H1 (cell line): ENCODE measurements around the gene INPP5K. TPM values are rescaled to one million over a fixed set of nuclear protein-coding genes. Genes with fewer than 3 reads are reported as not detected.

ENCODE experiments used
- CTCF ChIA-PET: fragments of 300-600 bp; sonication (Branson Sonifier 250); formaldehyde crosslinking; loops from one replicate; lab custom pipeline; 2021; ENCODE audit not compliant: partially characterized antibody; lab: Charles Lee
- POLR2A ChIA-PET: fragments of 300-600 bp; sonication (Branson Sonifier 250); formaldehyde crosslinking; loops from one replicate; lab custom pipeline; 2021; ENCODE audit warnings: inconsistent platforms; ENCODE audit not compliant: partially characterized antibody; lab: Charles Lee
- DNase-seq, 2 experiments: peaks; one replicate each; pipeline versions ENCODE4 v3.0.0 to v3.0.0-alpha.2; 2010 to 2022; ENCODE audit warnings: low spot score in 2 of 2, low read depth in 1 of 2, mixed read lengths in 1 of 2
- FAIRE-seq: peaks from 2 replicates; lab custom pipeline; 2011; peaks lifted over from hg19 to GRCh38; lab: Jason Lieb, UNC
- H2AFZ ChIP-seq: 2 replicates; pipeline ENCODE4 v1.8.1; 2012; ENCODE audit warnings: low read length, inconsistent platforms
- H2AK5ac ChIP-seq: 2 replicates; pipeline ENCODE4 v1.6.1; 2013; ENCODE audit warnings: low read depth, low read length
- H2BK120ac ChIP-seq: replicated peaks from 2 replicates; pipeline ENCODE3; 2013; ENCODE audit warnings: low read depth, low read length, inconsistent platforms
- H2BK12ac ChIP-seq: 2 replicates; pipeline ENCODE4 v1.6.1; 2013; ENCODE audit warnings: low read depth, low read length
- H2BK15ac ChIP-seq: 2 replicates; pipeline ENCODE4 v1.6.1; 2013; ENCODE audit warnings: low read length
- H2BK20ac ChIP-seq: 2 replicates; pipeline ENCODE4 v1.6.1; 2013; ENCODE audit warnings: low read length
- H2BK5ac ChIP-seq: 2 replicates; pipeline ENCODE4 v1.6.1; 2013; ENCODE audit warnings: low read depth, low read length
- H3K14ac ChIP-seq: 2 replicates; pipeline ENCODE4 v1.6.1; 2013; ENCODE audit warnings: inconsistent platforms; ENCODE audit not compliant: insufficient read length
- H3K18ac ChIP-seq: 2 replicates; pipeline ENCODE4 v1.6.1; 2013; ENCODE audit warnings: low read length; ENCODE audit errors: extremely low read depth
- H3K23ac ChIP-seq: 2 replicates; pipeline ENCODE4 v1.6.1; 2013; ENCODE audit warnings: inconsistent platforms; ENCODE audit not compliant: insufficient read length
- H3K23me2 ChIP-seq: 2 replicates; pipeline ENCODE4 v1.6.1; 2013; ENCODE audit warnings: low read depth, low read length
- H3K27ac ChIP-seq: 2 replicates; pipeline ENCODE4 v1.6.1; 2011; ENCODE audit warnings: low read depth, low read length, inconsistent platforms
- H3K27me3 ChIP-seq, 4 experiments: replicated peaks in 1 of 4; 1 replicate in 1 of 4; 2 replicates in 3 of 4; pipeline versions ENCODE4 v1.6.1 to v1.8.1; 2011 to 2013; ENCODE audit warnings: low read length in 3 of 4, mild to moderate bottlenecking in 3 of 4, inconsistent platforms in 2 of 4, mixed read lengths in 2 of 4, moderate library complexity in 1 of 4; ENCODE audit not compliant: control insufficient read depth in 3 of 4, insufficient read depth in 3 of 4; ENCODE audit errors: extremely low read depth in 1 of 4
- H3K36me3 ChIP-seq, 4 experiments: 2 replicates each; pipeline versions ENCODE4 v1.6.1 to v1.8.1; 2011 to 2013; ENCODE audit warnings: mild to moderate bottlenecking in 4 of 4, low read length in 3 of 4, moderate library complexity in 2 of 4, control low read depth in 1 of 4, inconsistent platforms in 1 of 4; ENCODE audit not compliant: insufficient read depth in 4 of 4, control insufficient read depth in 2 of 4
- H3K4ac ChIP-seq: replicated peaks from 2 replicates; pipeline ENCODE3; 2013; ENCODE audit warnings: low read length, low read depth, mixed read lengths, inconsistent platforms; ENCODE audit not compliant: insufficient read length
- H3K4me1 ChIP-seq, 4 experiments: replicated peaks in 1 of 4; 1 replicate in 1 of 4; 2 replicates in 3 of 4; pipeline versions ENCODE4 v1.6.1 to v1.8.1; 2011 to 2013; ENCODE audit warnings: low read length in 3 of 4, inconsistent platforms in 2 of 4, mixed read lengths in 1 of 4; ENCODE audit not compliant: insufficient read depth in 4 of 4, control insufficient read depth in 3 of 4
- H3K4me2 ChIP-seq, 2 experiments: 2 replicates each; pipeline versions ENCODE4 v1.6.1 to v1.8.1; 2011 to 2013; ENCODE audit warnings: low read depth in 2 of 2, low read length in 2 of 2, control low read depth in 1 of 2, inconsistent platforms in 1 of 2, mild to moderate bottlenecking in 1 of 2; ENCODE audit not compliant: insufficient read depth in 1 of 2
- H3K4me3 ChIP-seq, 4 experiments: fragments of 200-600, 300-600 bp in 1 of 4; sonication (generic), shearing (Covaris generic), sonication (Bioruptor Twin) in 1 of 4; 2 replicates each; pipeline versions ENCODE4 v1.5.1 to v1.8.1; 2011 to 2016; ENCODE audit warnings: low read length in 4 of 4, low read depth in 3 of 4, control low read depth in 2 of 4, inconsistent platforms in 2 of 4, mild to moderate bottlenecking in 2 of 4, mixed read lengths in 1 of 4, moderate library complexity in 1 of 4; ENCODE audit not compliant: insufficient read depth in 2 of 4; ENCODE audit errors: extremely low read depth in 1 of 4
- H3K56ac ChIP-seq: replicated peaks from 2 replicates; pipeline ENCODE3; 2013; ENCODE audit warnings: low read depth, mild to moderate bottlenecking, mixed read lengths, low read length, inconsistent platforms; ENCODE audit not compliant: insufficient read length
- H3K79me1 ChIP-seq: 2 replicates; pipeline ENCODE4 v1.6.1; 2013; ENCODE audit warnings: low read depth, low read length, control low read depth
- H3K79me2 ChIP-seq, 2 experiments: 2 replicates each; pipeline versions ENCODE4 v1.6.1 to v1.8.1; 2012 to 2013; ENCODE audit warnings: low read length in 2 of 2, mild to moderate bottlenecking in 2 of 2, inconsistent platforms in 1 of 2; ENCODE audit not compliant: insufficient read depth in 2 of 2, control insufficient read depth in 1 of 2
- H3K9ac ChIP-seq, 4 experiments: replicated peaks in 1 of 4; 1 replicate in 1 of 4; 2 replicates in 3 of 4; pipeline versions ENCODE4 v1.6.1 to v1.8.1; 2011 to 2013; ENCODE audit warnings: low read depth in 3 of 4, low read length in 3 of 4, control low read depth in 2 of 4, mild to moderate bottlenecking in 2 of 4, moderate library complexity in 2 of 4, inconsistent platforms in 1 of 4; ENCODE audit errors: extremely low read depth in 1 of 4
- H3K9me3 ChIP-seq, 2 experiments: 2 replicates each; pipeline versions ENCODE4 v1.6.1 to v1.8.1; 2012 to 2013; ENCODE audit warnings: mild to moderate bottlenecking in 2 of 2, moderate library complexity in 2 of 2, control low read depth in 1 of 2, inconsistent platforms in 1 of 2, low read depth in 1 of 2, low read length in 1 of 2, mixed read lengths in 1 of 2; ENCODE audit not compliant: insufficient read depth in 2 of 2
- H4K20me1 ChIP-seq, 2 experiments: replicated peaks in 1 of 2; 2 replicates each; pipeline versions ENCODE3 to v1.8.1; 2011 to 2013; ENCODE audit warnings: inconsistent platforms in 2 of 2, low read length in 2 of 2, mild to moderate bottlenecking in 1 of 2; ENCODE audit not compliant: insufficient read depth in 2 of 2, control insufficient read depth in 1 of 2
- H4K5ac ChIP-seq: 2 replicates; pipeline ENCODE4 v1.6.1; 2013; ENCODE audit warnings: low read length, low read depth, mixed read lengths, inconsistent platforms; ENCODE audit not compliant: insufficient read length
- H4K8ac ChIP-seq: 2 replicates; pipeline ENCODE4 v1.8.0; 2013; ENCODE audit warnings: mild to moderate bottlenecking, moderate library complexity, low read length, inconsistent platforms; ENCODE audit not compliant: insufficient read depth; ENCODE audit errors: extremely low read depth
- H4K91ac ChIP-seq: replicated peaks from 2 replicates; pipeline ENCODE3; 2013; ENCODE audit warnings: low read length, mixed read lengths, inconsistent platforms; ENCODE audit not compliant: insufficient read length
- ATF2 ChIP-seq: IDR thresholded peaks from 2 replicates; pipeline ENCODE4 v1.6.1; 2012; ENCODE audit warnings: low read length, inconsistent platforms
- ATF3 ChIP-seq: IDR thresholded peaks from 2 replicates; pipeline ENCODE4 v1.6.1; 2011; ENCODE audit warnings: low read depth, mild to moderate bottlenecking, low read length; ENCODE audit not compliant: insufficient read depth
- CREB1 ChIP-seq: IDR thresholded peaks from 2 replicates; pipeline ENCODE4 v1.6.1; 2012; ENCODE audit warnings: inconsistent platforms
- CTBP2 ChIP-seq: IDR thresholded peaks from 2 replicates; pipeline ENCODE4 v1.7.0; 2011; ENCODE audit warnings: borderline replicate concordance, mild to moderate bottlenecking, moderate library complexity, mixed read lengths, low read length; ENCODE audit not compliant: insufficient read depth, insufficient read length
- E2F6 ChIP-seq: IDR thresholded peaks from 2 replicates; pipeline ENCODE4 v1.6.1; 2012; ENCODE audit warnings: inconsistent platforms
- GTF2F1 ChIP-seq: IDR thresholded peaks from 2 replicates; pipeline ENCODE4 v1.6.1; 2012; ENCODE audit warnings: low read depth, low read length, improper control_type of control experiment, borderline replicate concordance
- JUN ChIP-seq: IDR thresholded peaks from 2 replicates; pipeline ENCODE4 v1.6.1; 2011; ENCODE audit warnings: low read depth, mild to moderate bottlenecking, improper control_type of control experiment, low read length
- KDM1A ChIP-seq: fragments of 200-600, 300-600 bp; sonication (generic); IDR thresholded peaks from 2 replicates; pipeline ENCODE4 v1.7.1; 2016; ENCODE audit warnings: mild to moderate bottlenecking, low read length, borderline replicate concordance
- RAD21 ChIP-seq, 2 experiments: IDR thresholded peaks in 1 of 2; conservative IDR thresholded peaks in 1 of 2; 2 replicates each; pipeline ENCODE4 v1.6.1; 2011; ENCODE audit warnings: low read depth in 2 of 2, low read length in 2 of 2, improper control_type of control experiment in 1 of 2, inconsistent platforms in 1 of 2, mild to moderate bottlenecking in 1 of 2, moderate library complexity in 1 of 2
- SAP30 ChIP-seq: fragments of 300-600 bp; sonication (generic); IDR thresholded peaks from 2 replicates; pipeline ENCODE4 v1.7.1; 2012; ENCODE audit warnings: low read length, moderate library complexity, mild to moderate bottlenecking, inconsistent platforms; ENCODE audit not compliant: insufficient read depth, insufficient replicate concordance
- WGBS, 2 experiments: shearing (Covaris generic) in 1 of 2; methylation state at CpG; one replicate each; pipeline versions ENCODE4 v1.1.6 to v1.1.7; 2013 to 2015; ENCODE audit warnings: low lambda C conversion rate in 2 of 2, mixed read lengths in 2 of 2, inconsistent platforms in 1 of 2, low coverage in 1 of 2, missing lambda C conversion rate in 1 of 2; ENCODE audit not compliant: insufficient replicate concordance in 2 of 2, insufficient coverage in 1 of 2, insufficient read length in 1 of 2; ENCODE audit errors: extremely low coverage in 1 of 2, missing lambda C conversion rate in 1 of 2; 5-methylcytosine and 5-hydroxymethylcytosine counted together
- polyA plus RNA-seq, 7 experiments: library from polyadenylated mRNA; depleted of rRNA in 3 of 7; stranded (reverse) in 5 of 7; unstranded in 2 of 7; fragments of >200 nt in 5 of 7; fragments of 200-250 nt in 2 of 7; gene quantifications; 1 replicate in 5 of 7; 2 replicates in 1 of 7; 4 replicates in 1 of 7; pipeline versions ENCODE4 v1.2.1 to v1.2.3, GENCODE V29; 2011 to 2013; ENCODE audit warnings: missing spikeins in 2 of 7, mixed read lengths in 2 of 7
- total RNA-seq: library from RNA; stranded (reverse); fragmentation: NEBNext Ultra II Directional; extraction: Animal tissue kit (Norgen Biotek cat#: 25700); gene quantifications from 2 replicates; pipeline ENCODE4 v1.2.1, GENCODE V29; 2021

Gene INPP5K
- total and polyA plus RNA-seq, 2 of the 8 experiments (the other 6 are each of a cell fraction or from before 2014, with no cell fraction given) = 21.0 to 24.1 TPM

- ChIA-PET CTCF (interaction anchor here (0.9 to 3.8 kb wide), 3 partner anchors 13 to 133 kb away, joined by 5 to 26 read pairs (median 8); no protein-coding TSS in a partner anchor), POLR2A (interaction anchor here (0.6 to 2.9 kb wide), 6 partner anchors 8 to 439 kb away, joined by 3 to 15 read pairs (median 6); partner anchors contain the start of genes INPP5K and YWHAE)
- H3K14ac ChIP-seq = no peak overlapping the region
- H4K20me1 ChIP-seq = peaks cover 0 to 2% of the 10 kb centered on the region in 2 experiments
- H3K23ac ChIP-seq = no peak overlapping the region
- no peak overlapping the region for H2BK12ac ChIP-seq
- no peak overlapping the region for H2AK5ac ChIP-seq
- no peaks in the 10 kb centered on the region for H3K9me3 ChIP-seq
- no peak overlapping the region for H3K27ac ChIP-seq
- H3K56ac ChIP-seq = no peak overlapping the region
- H3K23me2 ChIP-seq = no peaks in the 10 kb centered on the region
- no peak overlapping the region for H4K8ac ChIP-seq
- H4K5ac ChIP-seq = no peak overlapping the region
- H2AFZ ChIP-seq = no peak overlapping the region
- WGBS, 2 experiments = 86% methylated on average over 15 of the region's 15 CpGs; no CpG with 5 or more reads in 1 of the 2 experiments
- DNase-seq (no peak), FAIRE-seq (no peak)
- H3K4me2 ChIP-seq = no peak overlapping the region
- H3K4ac ChIP-seq = no peak overlapping the region
- H3K9ac ChIP-seq = no peak overlapping the region
- H3K79me2 ChIP-seq = no peaks in the 10 kb centered on the region
- peaks cover 0 to 5% (median 0%) of the 10 kb centered on the region in 4 experiments; a peak in 2 of 8 replicates for H3K36me3 ChIP-seq
- no peaks in the 10 kb centered on the region for H3K79me1 ChIP-seq
- H3K4me1 ChIP-seq = peaks cover 0 to 6% (median 0%) of the 10 kb centered on the region in 4 experiments; a peak in 1 of 7 replicates
- no peak overlapping the region for H3K18ac ChIP-seq
- no peak overlapping the region for H3K4me3 ChIP-seq
- H4K91ac ChIP-seq = no peak overlapping the region
- no peak overlapping the region for H2BK20ac ChIP-seq
- no peaks in the 10 kb centered on the region for H3K27me3 ChIP-seq
- H2BK15ac ChIP-seq = no peak overlapping the region
- H2BK5ac ChIP-seq = no peak overlapping the region
- H2BK120ac ChIP-seq = no peak overlapping the region
- TF ChIP-seq ATF2 (no peak), ATF3 (no peak), CTBP2 (no peak), RAD21 (IDR thresholded peaks at IDR 0.05 in 1 of 2, conservative IDR thresholded peaks at IDR 0.05 in 1 of 2; ENCODE audit: low read depth in 2 of 2, low read length in 2 of 2) (no peak), SAP30 (no peak), E2F6 (no peak), CREB1 (no peak), GTF2F1 (no peak), KDM1A (no peak), JUN (no peak)
These were observed 18.6 kb downstream of the INPP5K start for GRCh38 chr17:1497831-1498230.
